Parathyroid adenoma (tissue), 2 donors: Measurements from ENCODE around the gene FECH.

Experiments
- H2AFZ ChIP-seq: fragments of 300-600 bp; sonication (generic); one replicate; pipeline ENCODE4 v1.7.0; 2017; ENCODE audit warnings: antibody characterized with exemption, mild to moderate bottlenecking
- H3K27ac ChIP-seq: fragments of 300-600 bp; sonication (generic); one replicate; pipeline ENCODE4 v1.7.0; 2017
- H3K27me3 ChIP-seq: fragments of 300-600 bp; sonication (generic); one replicate; pipeline ENCODE4 v1.7.0; 2017; ENCODE audit warnings: low read length; ENCODE audit not compliant: control insufficient read depth, insufficient read depth
- H3K36me3 ChIP-seq: fragments of 300-600 bp; sonication (generic); one replicate; pipeline ENCODE4 v1.7.0; 2017; ENCODE audit warnings: low read length; ENCODE audit not compliant: control insufficient read depth, insufficient read depth
- H3K4me1 ChIP-seq: fragments of 300-600 bp; sonication (generic); one replicate; pipeline ENCODE4 v1.7.0; 2017; ENCODE audit warnings: control low read depth
- H3K4me2 ChIP-seq: fragments of 300-600 bp; sonication (generic); one replicate; pipeline ENCODE4 v1.7.0; 2017; ENCODE audit warnings: low read length
- H3K4me3 ChIP-seq: fragments of 300-600 bp; sonication (generic); one replicate; pipeline ENCODE4 v1.7.0; 2017; ENCODE audit warnings: low read depth, low read length
- H3K79me2 ChIP-seq: fragments of 300-600 bp; sonication (generic); one replicate; pipeline ENCODE4 v1.7.0; 2017; ENCODE audit warnings: control low read depth
- H3K9ac ChIP-seq: fragments of 300-600 bp; sonication (generic); one replicate; pipeline ENCODE4 v1.7.0; 2017; ENCODE audit warnings: mild to moderate bottlenecking
- H3K9me3 ChIP-seq: fragments of 300-600 bp; sonication (generic); one replicate; pipeline ENCODE4 v1.7.0; 2017; ENCODE audit warnings: low read length; ENCODE audit not compliant: control insufficient read depth
- CTCF ChIP-seq: fragments of 300-600 bp; sonication (generic); IDR thresholded peaks from one replicate; pipeline ENCODE4 v1.7.0; 2017; ENCODE audit warnings: antibody characterized with exemption, mild to moderate bottlenecking
- donor health status: primary hyperparathyroidism.

Gene FECH

GRCh38 chr18:57630002-57630753 lies 43.7 kb upstream of the FECH start:
- Histone ChIP-seq H3K27ac (peak overlapping the region; percentile 46), H3K79me2 (no peaks in the 10 kb centered on the region), H3K9me3 (no peaks in the 10 kb centered on the region), H3K36me3 (no peaks in the 10 kb centered on the region), H2AFZ (peak overlapping the region; percentile 94), H3K4me3 (peak overlapping the region; percentile 79), H3K4me1 (no peaks in the 10 kb centered on the region), H3K27me3 (no peaks in the 10 kb centered on the region), H3K9ac (no peak overlapping the region), H3K4me2 (peak overlapping the region; percentile 93)
- peak; percentile 86 for TF ChIP-seq CTCF

GRCh38 chr18:57629422-57629821 lies 42.9 kb upstream of the FECH start:
- Histone ChIP-seq H3K4me1 (no peaks in the 10 kb centered on the region), H3K27ac (no peak overlapping the region), H3K36me3 (no peaks in the 10 kb centered on the region), H2AFZ (peak overlapping the region; percentile 94), H3K9ac (no peak overlapping the region), H3K4me2 (peak overlapping the region; percentile 93), H3K27me3 (no peaks in the 10 kb centered on the region), H3K4me3 (peak overlapping the region; percentile 79), H3K9me3 (no peaks in the 10 kb centered on the region), H3K79me2 (no peaks in the 10 kb centered on the region)
- no peak for TF ChIP-seq CTCF

GRCh38 chr18:57627488-57627887 lies 41.0 kb upstream of the FECH start:
- H3K9ac ChIP-seq, result no peak overlapping the region
- no peaks in the 10 kb centered on the region for H3K27me3 ChIP-seq
- no peak overlapping the region for H3K4me2 ChIP-seq
- H3K79me2 ChIP-seq, result no peaks in the 10 kb centered on the region
- H3K9me3 ChIP-seq, result no peaks in the 10 kb centered on the region
- no peaks in the 10 kb centered on the region for H3K36me3 ChIP-seq
- H3K27ac ChIP-seq, result no peak overlapping the region
- H2AFZ ChIP-seq, result no peak overlapping the region
- H3K4me3 ChIP-seq, result no peak overlapping the region
- H3K4me1 ChIP-seq, result no peaks in the 10 kb centered on the region
- no peak for TF ChIP-seq CTCF

- H3K4me3 ChIP-seq, result no peak overlapping the region
- H3K4me1 ChIP-seq, result peaks cover 6% of the 10 kb centered on the region
- no peaks in the 10 kb centered on the region for H3K27me3 ChIP-seq
- no peak overlapping the region for H3K9ac ChIP-seq
- peaks cover 8% of the 10 kb centered on the region for H3K79me2 ChIP-seq
- no peaks in the 10 kb centered on the region for H3K9me3 ChIP-seq
- H3K27ac ChIP-seq, result no peak overlapping the region
- no peak overlapping the region for H2AFZ ChIP-seq
- H3K36me3 ChIP-seq, result no peaks in the 10 kb centered on the region
- no peak for TF ChIP-seq CTCF
- H3K4me2 ChIP-seq, result no peak overlapping the region
Observed at GRCh38 chr18:57624988-57625387, 38.5 kb upstream of the FECH start.

GRCh38 chr18:57621246-57621604 lies 34.7 kb upstream of the FECH start:
- TF ChIP-seq CTCF, result no peak
- no peaks in the 10 kb centered on the region for H3K36me3 ChIP-seq
- peak overlapping the region; percentile 54 for H3K27ac ChIP-seq
- no peaks in the 10 kb centered on the region for H3K9me3 ChIP-seq
- H3K9ac ChIP-seq, result no peak overlapping the region
- peaks cover 6% of the 10 kb centered on the region for H3K4me1 ChIP-seq
- peak overlapping the region; percentile 88 for H3K4me2 ChIP-seq
- peaks cover 14% of the 10 kb centered on the region for H3K79me2 ChIP-seq
- H2AFZ ChIP-seq, result peak overlapping the region; percentile 56
- H3K4me3 ChIP-seq, result peak overlapping the region; percentile 84
- H3K27me3 ChIP-seq, result no peaks in the 10 kb centered on the region
